Testis (tissue), 3 donors: ENCODE measurements around the gene KRTAP3-2. TPM values are rescaled to one million over a fixed set of nuclear protein-coding genes. Genes with fewer than 3 reads are reported as not detected.
"Not testable (repeated sequence)": the region's sequence is repeated elsewhere in the genome, so short reads cannot be mapped to it uniquely, and the experiment has no call there.

Source experiments
- DNase-seq: peaks from one replicate; pipeline ENCODE4 v3.0.0-alpha.2; 2019
- H3K27ac ChIP-seq, 2 donors: fragments of 200-600 bp; sonication (generic); one replicate each; pipeline ENCODE4 v1.5.1; 2019
- H3K27me3 ChIP-seq: fragments of 200-600 bp; sonication (generic); one replicate; pipeline ENCODE4 v1.5.1; 2019
- H3K36me3 ChIP-seq: fragments of 200-600 bp; sonication (generic); one replicate; pipeline ENCODE4 v1.5.1; 2017; ENCODE audit warnings: low read depth; ENCODE audit errors: missing control alignments
- H3K4me1 ChIP-seq: fragments of 200-600 bp; sonication (generic); one replicate; pipeline ENCODE4 v1.5.1; 2019
- H3K4me3 ChIP-seq, 2 donors: fragments of 200-600 bp; sonication (generic); one replicate each; pipeline ENCODE4 v1.5.1; 2017 to 2019
- H3K9me3 ChIP-seq: fragments of 200-600 bp; sonication (generic); one replicate; pipeline ENCODE4 v1.5.1; 2017
- POLR2A ChIP-seq: fragments of 450-650 bp; IDR thresholded peaks from one replicate; pipeline ENCODE4 v1.6.1; 2017; ENCODE audit warnings: antibody characterized with exemption, mild to moderate bottlenecking, moderate library complexity
- WGBS, 2 donors: methylation state at CpG; one replicate each; pipeline ENCODE4 v1.1.5; 2018; 5-methylcytosine and 5-hydroxymethylcytosine counted together
- intact Hi-C: fragments of 100-400 bp; cut with DNase I; formaldehyde crosslinking; loops from one replicate; pipeline ENCODE4 v1.15.1; 2023; ENCODE audit warnings: low total_unique reads
- polyA plus RNA-seq: library from polyadenylated mRNA; stranded (reverse); fragments of 350-450 nt; fragmentation: Illumina TruSeq; extraction: RNeasy Lipid Tissue Mini Kit (QIAGEN cat#74804); gene quantifications from one replicate; pipeline ENCODE4 v1.2.3, GENCODE V29; 2014; ENCODE audit warnings: low read depth, low replicate concordance; ENCODE audit not compliant: insufficient read depth
- total RNA-seq, 2 donors: library from RNA; depleted of rRNA; stranded (reverse); fragments of >200 nt; gene quantifications; one replicate each; pipeline ENCODE4 v1.2.3, GENCODE V29; 2016
- TF ChIP-seq, protein P1 (sequence below), 3 experiments: fragments of 450-650 bp in 2 of 3; fragments of 200-600 bp in 1 of 3; sonication (generic) in 1 of 3; IDR thresholded peaks; one replicate each; pipeline ENCODE4 v1.5.1; 2016 to 2019; ENCODE audit warnings: antibody characterized with exemption in 3 of 3, mild to moderate bottlenecking in 2 of 3, moderate library complexity in 1 of 3

KRTAP3-2 gene
- total and polyA plus RNA-seq, 3 donors from 2014 or later: not detected

DNA sequence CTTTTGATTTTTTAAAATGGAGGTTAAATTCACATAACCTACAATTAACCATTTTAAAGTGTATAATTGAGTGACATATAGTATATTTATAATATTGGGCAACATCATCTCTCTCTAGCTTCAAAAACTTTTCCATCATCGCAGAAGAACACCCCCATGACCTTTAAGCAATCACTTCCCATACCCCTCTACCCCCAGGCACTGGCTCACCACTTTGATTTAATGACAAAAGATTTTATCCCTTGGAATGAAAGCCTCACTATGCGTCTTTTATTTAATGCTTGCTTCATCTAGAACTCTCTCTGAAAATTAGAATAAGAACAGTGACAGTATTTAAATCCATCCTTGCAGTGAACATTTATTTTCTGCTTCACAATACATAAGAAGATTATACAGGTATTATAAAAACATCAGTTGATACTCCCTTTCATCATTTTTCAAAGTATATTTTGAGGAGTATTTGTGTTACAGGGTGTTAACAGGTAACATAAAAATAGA lies 38.2 kb upstream of the KRTAP3-2 start:
- 90 to 93% methylated on average over 2 of the region's 2 CpGs for WGBS, 2 donors
- intact Hi-C loops: no loop called here
- no peak overlapping the region for H3K4me3 ChIP-seq

GRCh38 chr17:41034346-41034935 lies 34.7 kb upstream of the KRTAP3-2 start, which contains the start of gene KRTAP1-3:
KRTAP1-3 (minus strand) TSS chr17:41034874; CDS start chr17:41034821, 53 bp downstream.
- 77 to 94% methylated on average over 3 to 6 of the region's 10 CpGs for WGBS, 2 donors
- H3K9me3 ChIP-seq, H3K36me3 ChIP-seq, H3K4me3 ChIP-seq, H3K4me1 ChIP-seq, DNase-seq, H3K27ac ChIP-seq, intact Hi-C loops, H3K27me3 ChIP-seq: not testable (repeated sequence)

More for the DNA sequence above, 38.2 kb upstream of the KRTAP3-2 start:
- H3K9me3 ChIP-seq: no peaks in the 10 kb centered on the region
- TF ChIP-seq POLR2A: no peak
- TF ChIP-seq, protein P1, sequence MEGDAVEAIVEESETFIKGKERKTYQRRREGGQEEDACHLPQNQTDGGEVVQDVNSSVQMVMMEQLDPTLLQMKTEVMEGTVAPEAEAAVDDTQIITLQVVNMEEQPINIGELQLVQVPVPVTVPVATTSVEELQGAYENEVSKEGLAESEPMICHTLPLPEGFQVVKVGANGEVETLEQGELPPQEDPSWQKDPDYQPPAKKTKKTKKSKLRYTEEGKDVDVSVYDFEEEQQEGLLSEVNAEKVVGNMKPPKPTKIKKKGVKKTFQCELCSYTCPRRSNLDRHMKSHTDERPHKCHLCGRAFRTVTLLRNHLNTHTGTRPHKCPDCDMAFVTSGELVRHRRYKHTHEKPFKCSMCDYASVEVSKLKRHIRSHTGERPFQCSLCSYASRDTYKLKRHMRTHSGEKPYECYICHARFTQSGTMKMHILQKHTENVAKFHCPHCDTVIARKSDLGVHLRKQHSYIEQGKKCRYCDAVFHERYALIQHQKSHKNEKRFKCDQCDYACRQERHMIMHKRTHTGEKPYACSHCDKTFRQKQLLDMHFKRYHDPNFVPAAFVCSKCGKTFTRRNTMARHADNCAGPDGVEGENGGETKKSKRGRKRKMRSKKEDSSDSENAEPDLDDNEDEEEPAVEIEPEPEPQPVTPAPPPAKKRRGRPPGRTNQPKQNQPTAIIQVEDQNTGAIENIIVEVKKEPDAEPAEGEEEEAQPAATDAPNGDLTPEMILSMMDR (IDR thresholded peaks at IDR 0.05): no peak
- no peaks in the 10 kb centered on the region for H3K36me3 ChIP-seq
- H3K27me3 ChIP-seq: no peaks in the 10 kb centered on the region
- H3K4me1 ChIP-seq: no peaks in the 10 kb centered on the region
- no peak overlapping the region for H3K27ac ChIP-seq
- no peak for DNase-seq

GRCh38 chr17:41029633-41030245 lies 30.0 kb upstream of the KRTAP3-2 start, which contains the start of gene KRTAP1-4:
KRTAP1-4 (minus strand) TSS chr17:41030195; CDS start chr17:41030078, 117 bp downstream.
- DNase-seq: no peak
- Histone ChIP-seq H3K36me3 (no peaks in the 10 kb centered on the region), H3K9me3 (no peaks in the 10 kb centered on the region), H3K27ac (no peak within 1 kb of the TSS), H3K4me1 (no peaks in the 10 kb centered on the region), H3K27me3 (no peaks in the 10 kb centered on the region), H3K4me3 (no peak within 1 kb of the TSS)
- TF ChIP-seq POLR2A: no peak
- TF ChIP-seq, protein P1 (IDR thresholded peaks at IDR 0.05): no peak
- WGBS, 2 donors: 85 to 91% methylated on average over 3 to 12 of the region's 12 CpGs
- intact Hi-C loops: no loop called here

DNA sequence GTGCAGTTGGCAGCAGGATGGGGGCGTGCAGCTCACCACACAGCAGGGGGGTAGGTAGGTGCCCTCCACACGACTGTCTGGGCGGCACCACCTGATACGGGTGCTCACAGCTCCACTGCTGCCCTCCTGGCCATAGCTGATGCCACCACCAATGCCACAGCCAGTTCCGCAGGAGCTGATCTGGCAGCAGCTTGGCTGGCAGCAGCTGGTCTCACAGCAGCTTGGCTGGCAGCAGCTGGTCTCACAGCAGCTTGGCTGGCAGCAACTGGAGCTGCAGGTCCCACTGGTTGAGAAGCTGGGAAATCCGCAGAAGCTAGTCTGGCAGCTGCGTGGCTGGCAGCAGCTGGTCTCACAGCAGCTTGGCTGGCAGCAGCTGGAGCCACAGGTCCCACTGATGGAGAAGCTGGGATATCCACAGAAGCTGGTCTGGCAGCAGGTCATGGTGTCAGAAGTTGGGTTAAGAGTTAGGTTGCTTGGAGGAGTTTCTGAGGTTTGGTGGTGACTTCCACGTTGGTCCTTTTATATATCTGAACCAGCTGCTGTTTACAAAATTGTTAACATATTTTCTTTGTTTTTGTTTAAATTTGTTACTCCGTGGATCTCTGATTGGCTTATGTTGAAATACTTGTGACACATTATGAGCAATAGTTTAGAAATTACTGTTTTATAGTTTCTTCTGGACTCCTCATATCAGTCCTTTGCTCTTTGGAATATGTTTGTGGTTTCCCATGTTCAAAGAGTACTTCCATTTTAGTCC lies 27.2 kb upstream of the KRTAP3-2 start, which contains the start of gene KRTAP1-5:
Gene KRTAP1-5, minus strand, starts transcription at position 494 of the 757 bp plus-strand sequence. Its CDS starts 53 bp downstream, at position 441.
- Histone ChIP-seq H3K36me3 (no peaks in the 10 kb centered on the region), H3K27ac (no peak within 1 kb of the TSS), H3K9me3 (no peaks in the 10 kb centered on the region), H3K4me1 (no peaks in the 10 kb centered on the region), H3K27me3 (no peaks in the 10 kb centered on the region), H3K4me3 (no peak within 1 kb of the TSS)
- 74 to 87% methylated on average over 4 to 9 of the region's 9 CpGs for WGBS, 2 donors
- intact Hi-C loops: no loop called here
- no peak for TF ChIP-seq POLR2A
- TF ChIP-seq, protein P1 (IDR thresholded peaks at IDR 0.05): no peak
- DNase-seq: no peak

- intact Hi-C loops: no loop called here
- H3K27ac ChIP-seq: no peak overlapping the region
- H3K4me3 ChIP-seq: no peak overlapping the region
- H3K9me3 ChIP-seq: no peaks in the 10 kb centered on the region
- no peak for DNase-seq
- H3K36me3 ChIP-seq: no peaks in the 10 kb centered on the region
- no peaks in the 10 kb centered on the region for H3K4me1 ChIP-seq
- 75 to 87% methylated on average over 3 of the region's 3 CpGs for WGBS, 2 donors
- TF ChIP-seq POLR2A: no peak
- TF ChIP-seq, protein P1 (IDR thresholded peaks at IDR 0.05): no peak
- no peaks in the 10 kb centered on the region for H3K27me3 ChIP-seq
These were observed 25.0 kb upstream of the KRTAP3-2 start for GRCh38 chr17:41024697-41025096.
